ENCODE measurements around the gene RCOR3.
A peak's percentile ranks its signal among the peaks of the same experiment; 100 is the strongest.
"Not testable (repeated sequence)": the region's sequence is repeated elsewhere in the genome, so short reads cannot be mapped to it uniquely, and the experiment has no call there.

RCOR3 gene

GRCh38 chr1:211257826-211258225 lies 1.3 kb upstream of the RCOR3 start:
- no peak for DNase-seq
- intact Hi-C loops (cut with DNase I): loop anchor here (2.0 kb wide), 1 partner anchor 125 kb away; no protein-coding TSS in a partner anchor

GRCh38 chr1:211258310-211258755 lies 833 bp upstream of the RCOR3 start:
- peak; percentile 49 to 86 (median 73) for DNase-seq
- intact Hi-C loops (cut with DNase I): loop anchor here (2.0 kb wide), 1 partner anchor 124 kb away; no protein-coding TSS in a partner anchor

- peak; percentile 14 to 85 (median 66) for DNase-seq
- intact Hi-C loops (cut with DNase I): loop anchor here (2.0 kb wide), 1 partner anchor 123 kb away; no protein-coding TSS in a partner anchor
Observed at GRCh38 chr1:211259638-211260126, 516 bp downstream of the RCOR3 start.

GRCh38 chr1:211260141-211261107 lies 1.3 kb downstream of the RCOR3 start:
- DNase-seq: peak; percentile 82 to 97 (median 92)
- intact Hi-C loops (cut with DNase I): no loop called here

- intact Hi-C loops (cut with DNase I): no loop called here
- no peak for DNase-seq
Observed at GRCh38 chr1:211261229-211261628, 2.1 kb downstream of the RCOR3 start.

- DNase-seq; intact Hi-C loops (cut with DNase I): not testable (repeated sequence)
Observed at GRCh38 chr1:211263022-211263421, 3.9 kb downstream of the RCOR3 start.

- intact Hi-C loops (cut with DNase I): no loop called here
- no peak for DNase-seq
Observed at GRCh38 chr1:211267204-211267857, 8.2 kb downstream of the RCOR3 start.

- no peak for DNase-seq
- intact Hi-C loops (cut with DNase I): no loop called here
Observed at GRCh38 chr1:211279340-211279739, 20.2 kb downstream of the RCOR3 start.

GRCh38 chr1:211280910-211281309 lies 21.7 kb downstream of the RCOR3 start:
- DNase-seq: no peak
- intact Hi-C loops (cut with DNase I): no loop called here

- intact Hi-C loops (cut with DNase I): no loop called here
- no peak for DNase-seq
Observed at GRCh38 chr1:211281320-211282022, 22.3 kb downstream of the RCOR3 start.

- no peak for DNase-seq
- intact Hi-C loops (cut with DNase I): no loop called here
Observed at GRCh38 chr1:211282023-211282373, 22.8 kb downstream of the RCOR3 start.

GRCh38 chr1:211285196-211285595 lies 26.0 kb downstream of the RCOR3 start:
- no peak for DNase-seq
- intact Hi-C loops (cut with DNase I): no loop called here

GRCh38 chr1:211287218-211287617 lies 28.1 kb downstream of the RCOR3 start:
- intact Hi-C loops (cut with DNase I): no loop called here
- no peak for DNase-seq

- DNase-seq: no peak
- intact Hi-C loops (cut with DNase I): no loop called here
Observed at GRCh38 chr1:211292411-211292810, 33.2 kb downstream of the RCOR3 start.

- DNase-seq: no peak
- intact Hi-C loops (cut with DNase I): no loop called here
Observed at GRCh38 chr1:211296396-211296795, 37.2 kb downstream of the RCOR3 start.

GRCh38 chr1:211305044-211305443 lies 45.9 kb downstream of the RCOR3 start:
- DNase-seq: peak in 15 of 42 donors; percentile 28 to 73 (median 35)
- intact Hi-C loops (cut with DNase I): no loop called here

GRCh38 chr1:211309617-211310016 lies 50.5 kb downstream of the RCOR3 start:
- intact Hi-C loops (cut with DNase I): no loop called here
- no peak for DNase-seq

GRCh38 chr1:211313392-211313791 lies 54.2 kb downstream of the RCOR3 start:
- DNase-seq: no peak
- intact Hi-C loops (cut with DNase I): no loop called here

GRCh38 chr1:211318576-211319280 lies 59.6 kb downstream of the RCOR3 start:
- intact Hi-C loops (cut with DNase I): no loop called here
- DNase-seq: no peak
